DMS114 treated with DMSO at 0.1 percent for 48 hours (cell line): ENCODE results near the gene OR8D1.
"Not testable (repeated sequence)": the region's sequence is repeated elsewhere in the genome, so short reads cannot be mapped to it uniquely, and the experiment has no call there.

Source experiments
- DNase-seq: peaks from one replicate; lab custom pipeline; 2025; ENCODE audit not compliant: unreplicated experiment; lab: John Stamatoyannopoulos, UW

OR8D1 gene

GRCh38 chr11:124294687-124295086 is 19.1 kb downstream of the OR8D1 start:
- no peak for DNase-seq

GRCh38 chr11:124285610-124286344 is 28.0 kb downstream of the OR8D1 start:
- DNase-seq: no peak

DNA sequence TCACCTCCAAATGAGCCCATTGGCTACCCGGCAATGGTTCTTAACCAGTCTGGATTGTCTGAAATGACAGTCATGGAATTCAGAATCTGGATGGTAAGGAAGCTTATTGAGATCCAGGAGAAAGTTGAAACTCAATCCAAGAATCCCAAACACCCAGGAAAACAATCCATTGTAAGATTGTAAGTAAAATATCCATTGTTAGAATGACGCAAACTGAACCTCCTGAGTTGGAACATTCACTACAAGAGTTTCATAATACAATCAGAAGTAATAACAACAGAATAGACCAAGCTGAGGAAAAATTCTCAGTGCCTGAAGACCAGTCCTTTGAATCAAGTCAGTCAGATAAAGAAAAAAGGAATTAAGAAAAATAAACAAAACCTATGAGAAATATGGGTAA is 35.5 kb downstream of the OR8D1 start:
- DNase-seq: no peak

- no peak for DNase-seq
Observed at GRCh38 chr11:124277804-124278203, 35.9 kb downstream of the OR8D1 start.

- no peak for DNase-seq
Observed at GRCh38 chr11:124277207-124277606, 36.5 kb downstream of the OR8D1 start.

- DNase-seq: no peak
Observed at GRCh38 chr11:124276081-124276480, 37.7 kb downstream of the OR8D1 start.

GRCh38 chr11:124274000-124274399 is 39.7 kb downstream of the OR8D1 start:
- DNase-seq: no peak

- not testable (repeated sequence) for DNase-seq
Observed at GRCh38 chr11:124270886-124271285, 42.9 kb downstream of the OR8D1 start.

DNA sequence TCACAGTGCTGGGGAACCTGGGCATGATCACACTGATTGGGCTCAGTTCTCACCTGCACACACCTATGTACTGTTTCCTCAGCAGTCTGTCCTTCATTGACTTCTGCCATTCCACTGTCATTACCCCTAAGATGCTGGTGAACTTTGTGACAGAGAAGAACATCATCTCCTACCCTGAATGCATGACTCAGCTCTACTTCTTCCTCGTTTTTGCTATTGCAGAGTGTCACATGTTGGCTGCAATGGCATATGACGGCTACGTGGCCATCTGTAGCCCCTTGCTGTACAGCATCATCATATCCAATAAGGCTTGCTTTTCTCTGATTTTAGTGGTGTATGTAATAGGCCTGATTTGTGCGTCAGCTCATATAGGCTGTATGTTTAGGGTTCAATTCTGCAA is 48.7 kb downstream of the OR8D1 start:
- not testable (repeated sequence) for DNase-seq

DNA sequence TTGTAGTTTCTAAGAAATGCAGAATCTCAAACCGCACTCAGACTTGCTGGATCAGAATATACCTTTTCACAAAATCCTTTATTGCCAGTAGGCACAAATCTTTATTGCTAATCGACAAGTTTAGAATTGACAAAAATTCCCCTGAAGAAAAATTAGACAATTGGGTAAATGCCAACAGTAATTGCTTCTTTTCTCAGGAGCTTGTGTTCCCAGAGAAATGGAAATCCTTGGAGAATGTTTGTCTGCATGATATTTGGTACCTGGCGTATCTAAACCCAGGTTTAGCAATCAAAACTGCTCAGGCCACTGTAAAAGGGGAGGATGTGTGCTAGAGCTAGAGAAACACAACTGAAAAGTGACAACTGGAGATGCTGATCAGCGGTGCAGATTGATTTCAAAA is 57.7 kb downstream of the OR8D1 start, which contains the start of gene OR8G5:
TSS of gene OR8G5 (plus strand) at position 301 of the 400 bp plus-strand sequence. CDS start 8,556 bp downstream, outside the sequence.
- DNase-seq: no peak
